Measurements from ENCODE around the gene ASL. TPM values are rescaled to one million over a fixed set of nuclear protein-coding genes. Genes with fewer than 3 reads are reported as not detected.

ASL gene
- total RNA-seq, 1 experiment from 2014 or later: 46.9 TPM

- H3K4me3 ChIP-seq (replicated peaks in 1 of 2; ENCODE audit: low read depth in 1 of 2, low read length in 2 of 2): no peak overlapping the region
- DNase-seq (ENCODE audit: low read depth, low spot score) (no peak), ATAC-seq (no peak)
- H4K20me1 ChIP-seq (ENCODE audit: insufficient read depth): no peaks in the 10 kb centered on the region
- ChIA-PET CTCF (no interaction called here), RAD21 (ENCODE audit: low non-redundant PET in 1 of 2, low total read pairs in 2 of 2, uncharacterized antibody in 2 of 2, unreplicated experiment in 2 of 2) (no interaction called here), POLR2A (no interaction called here)
- intact Hi-C loops (cut with micrococcal nuclease): loop anchor here (10.0 kb wide), 1 partner anchor 352 kb away; no protein-coding TSS in a partner anchor
- no TSS peak for BruUV-seq (replicated peaks)
- H3K36me3 ChIP-seq (ENCODE audit: control insufficient read depth in 1 of 2, insufficient read depth in 2 of 2, low read length in 2 of 2): peaks cover 9 to 36% of the 10 kb centered on the region in 2 experiments; a peak in 2 of 4 replicates
- H3K9me3 ChIP-seq (ENCODE audit: control insufficient read depth in 1 of 2, insufficient read depth in 1 of 2, low read depth in 1 of 2, low read length in 2 of 2): no peaks in the 10 kb centered on the region
- no peak overlapping the region for H3K9ac ChIP-seq (ENCODE audit: low read length)
- H2AFZ ChIP-seq (ENCODE audit: low read depth, low read length, poor library complexity, severe bottlenecking): no peak overlapping the region
- H3K27ac ChIP-seq (ENCODE audit: low read depth, low read length): no peak overlapping the region
- H3K27me3 ChIP-seq (ENCODE audit: insufficient read depth, low read length): no peaks in the 10 kb centered on the region
- no peaks in the 10 kb centered on the region for H3K9me2 ChIP-seq (ENCODE audit: insufficient read depth)
- H3K4me2 ChIP-seq (ENCODE audit: low read length): no peak overlapping the region
- H3K79me2 ChIP-seq (ENCODE audit: insufficient read depth, low read length): peaks cover 62% of the 10 kb centered on the region
- TF ChIP-seq POLR2AphosphoS5 (IDR thresholded peaks at IDR 0.05; ENCODE audit: low read depth, low read length): no peak
- TF ChIP-seq SIN3A (IDR thresholded peaks at IDR 0.05; ENCODE audit: low read depth): no peak
- no peak for TF ChIP-seq YY1 (IDR thresholded peaks at IDR 0.05; ENCODE audit: extremely low read depth, insufficient replicate concordance, low read depth, low read length)
- no peak for TF ChIP-seq CBX3 (IDR thresholded peaks at IDR 0.05; ENCODE audit: low read depth)
- TF ChIP-seq REST (IDR thresholded peaks at IDR 0.05; ENCODE audit: low read depth): no peak
- no peak for TF ChIP-seq FOSL1 (IDR thresholded peaks at IDR 0.05; ENCODE audit: low read depth)
- no peak for TF ChIP-seq EGR1 (IDR thresholded peaks at IDR 0.05; ENCODE audit: low read depth)
- TF ChIP-seq ZBTB33 (IDR thresholded peaks at IDR 0.05; ENCODE audit: extremely low read depth, insufficient replicate concordance, low read length): no peak
- no peak for TF ChIP-seq RAD21 (IDR thresholded peaks at IDR 0.05; ENCODE audit: low read depth)
- no peak for TF ChIP-seq EZH2phosphoT487 (IDR thresholded peaks at IDR 0.05; ENCODE audit: borderline replicate concordance)
- TF ChIP-seq EZH2 (IDR thresholded peaks at IDR 0.05): no peak
- TF ChIP-seq, protein P1, sequence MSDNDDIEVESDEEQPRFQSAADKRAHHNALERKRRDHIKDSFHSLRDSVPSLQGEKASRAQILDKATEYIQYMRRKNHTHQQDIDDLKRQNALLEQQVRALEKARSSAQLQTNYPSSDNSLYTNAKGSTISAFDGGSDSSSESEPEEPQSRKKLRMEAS (IDR thresholded peaks at IDR 0.05): no peak
- TF ChIP-seq, protein P2, sequence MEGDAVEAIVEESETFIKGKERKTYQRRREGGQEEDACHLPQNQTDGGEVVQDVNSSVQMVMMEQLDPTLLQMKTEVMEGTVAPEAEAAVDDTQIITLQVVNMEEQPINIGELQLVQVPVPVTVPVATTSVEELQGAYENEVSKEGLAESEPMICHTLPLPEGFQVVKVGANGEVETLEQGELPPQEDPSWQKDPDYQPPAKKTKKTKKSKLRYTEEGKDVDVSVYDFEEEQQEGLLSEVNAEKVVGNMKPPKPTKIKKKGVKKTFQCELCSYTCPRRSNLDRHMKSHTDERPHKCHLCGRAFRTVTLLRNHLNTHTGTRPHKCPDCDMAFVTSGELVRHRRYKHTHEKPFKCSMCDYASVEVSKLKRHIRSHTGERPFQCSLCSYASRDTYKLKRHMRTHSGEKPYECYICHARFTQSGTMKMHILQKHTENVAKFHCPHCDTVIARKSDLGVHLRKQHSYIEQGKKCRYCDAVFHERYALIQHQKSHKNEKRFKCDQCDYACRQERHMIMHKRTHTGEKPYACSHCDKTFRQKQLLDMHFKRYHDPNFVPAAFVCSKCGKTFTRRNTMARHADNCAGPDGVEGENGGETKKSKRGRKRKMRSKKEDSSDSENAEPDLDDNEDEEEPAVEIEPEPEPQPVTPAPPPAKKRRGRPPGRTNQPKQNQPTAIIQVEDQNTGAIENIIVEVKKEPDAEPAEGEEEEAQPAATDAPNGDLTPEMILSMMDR (IDR thresholded peaks at IDR 0.05 in 2 of 3, conservative IDR thresholded peaks at IDR 0.05 in 1 of 3; ENCODE audit: borderline replicate concordance in 1 of 3, insufficient read depth in 1 of 3, low read depth in 2 of 3, low read length in 2 of 3): no peak
- TF ChIP-seq CEBPB (IDR thresholded peaks at IDR 0.05; ENCODE audit: low read depth): no peak
- no peak for TF ChIP-seq TCF7L2 (IDR thresholded peaks at IDR 0.05; ENCODE audit: borderline replicate concordance, extremely low read depth, insufficient read depth, insufficient read length)
- TF ChIP-seq SRF (IDR thresholded peaks at IDR 0.05; ENCODE audit: low read depth): no peak
- no peak for TF ChIP-seq ZFX (IDR thresholded peaks at IDR 0.05)
- H3K4me1 ChIP-seq (ENCODE audit: control insufficient read depth in 1 of 2, insufficient read depth in 2 of 2, low read length in 2 of 2): peaks cover 15 to 42% of the 10 kb centered on the region in 2 experiments
Observed at GRCh38 chr7:66142334-66142733, 66.7 kb downstream of the ASL start.
